SK-N-MC (cell line): ENCODE measurements around the gene TNFRSF8.

ENCODE experiments used
- DNase-seq: peaks from one replicate; pipeline ENCODE4 v3.0.0-alpha.2; 2011; ENCODE audit warnings: low read depth, low spot score
- H3K27ac ChIP-seq: fragments of 200-600 bp; sonication (generic); 2 replicates; pipeline ENCODE4 v1.5.1; 2016; ENCODE audit warnings: mixed run types
- H3K36me3 ChIP-seq: fragments of 200-600 bp; sonication (generic); 2 replicates; pipeline ENCODE4 v1.6.1; 2017; ENCODE audit warnings: antibody characterized with exemption, low read length, mixed read lengths; ENCODE audit not compliant: insufficient read depth
- H3K4me3 ChIP-seq: fragments of 200-600 bp; sonication (generic); 2 replicates; pipeline ENCODE4 v1.5.1; 2016
- H3K9ac ChIP-seq: fragments of 200-600 bp; sonication (generic); 2 replicates; pipeline ENCODE4 v1.8.0; 2017; ENCODE audit warnings: mixed run types, mixed read lengths; ENCODE audit not compliant: insufficient read length
- H3K9me3 ChIP-seq: fragments of 200-600 bp; sonication (generic); 2 replicates; pipeline ENCODE4 v1.6.1; 2017; ENCODE audit warnings: low read depth, mild to moderate bottlenecking, antibody characterized with exemption, low read length, moderate library complexity, mixed read lengths
- EZH2 ChIP-seq: fragments of 200-600 bp; sonication (generic); IDR thresholded peaks from one replicate; pipeline ENCODE4 v1.6.1; 2017; ENCODE audit warnings: antibody characterized with exemption
- FOXP2 ChIP-seq: optimal IDR thresholded peaks from 2 replicates; pipeline ENCODE3; 2011; ENCODE audit warnings: mild to moderate bottlenecking, moderate library complexity; ENCODE audit not compliant: insufficient read depth; ENCODE audit errors: extremely low read length, control extremely low read depth
- POLR2AphosphoS5 ChIP-seq: IDR thresholded peaks from 2 replicates; pipeline ENCODE4 v1.6.1; 2012; ENCODE audit warnings: mild to moderate bottlenecking, low read depth, low read length, borderline replicate concordance

TNFRSF8 gene

GRCh38 chr1:12189328-12189682 is 126.2 kb downstream of the TNFRSF8 start:
- TF ChIP-seq FOXP2 (no peak), EZH2 (no peak), POLR2AphosphoS5 (no peak)
- no peaks in the 10 kb centered on the region for H3K9me3 ChIP-seq
- H3K27ac ChIP-seq: no peak overlapping the region
- H3K36me3 ChIP-seq: no peaks in the 10 kb centered on the region
- no peak overlapping the region for H3K9ac ChIP-seq
- no peak overlapping the region for H3K4me3 ChIP-seq
- DNase-seq: no peak

DNA sequence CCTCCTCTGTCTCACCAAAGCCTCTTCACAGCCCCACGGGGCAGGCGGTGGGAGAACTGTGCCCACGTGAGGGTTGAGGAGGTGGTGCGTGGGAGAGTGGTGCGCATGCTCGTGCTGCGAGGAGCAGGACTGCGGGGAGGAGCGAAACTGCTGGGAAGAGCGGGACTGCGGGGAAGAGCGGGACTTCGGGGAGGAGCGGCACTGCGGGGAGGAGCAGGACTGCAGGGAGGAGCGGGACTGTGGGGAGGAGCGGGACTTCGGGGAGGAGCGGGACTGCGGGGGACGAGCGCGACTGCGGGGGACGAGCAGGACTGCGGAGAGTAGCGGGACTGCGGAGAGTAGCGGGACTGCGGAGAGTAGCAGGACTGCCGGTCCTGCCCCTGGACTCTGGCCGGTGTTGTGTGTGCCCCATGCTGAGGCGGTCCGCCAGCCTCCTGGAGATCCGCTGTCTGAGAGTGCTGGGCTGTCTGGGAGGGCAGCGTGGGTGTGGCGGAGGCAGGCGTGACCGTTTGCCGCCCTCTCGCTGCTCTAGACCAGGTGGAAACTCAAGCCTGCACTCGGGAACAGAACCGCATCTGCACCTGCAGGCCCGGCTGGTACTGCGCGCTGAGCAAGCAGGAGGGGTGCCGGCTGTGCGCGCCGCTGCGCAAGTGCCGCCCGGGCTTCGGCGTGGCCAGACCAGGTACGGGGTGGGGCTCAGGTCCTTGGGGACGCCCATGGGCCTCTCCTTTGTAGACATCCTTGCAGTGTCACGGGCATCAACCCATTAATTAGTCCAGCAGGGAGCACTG is 128.3 kb downstream of the TNFRSF8 start:
- TF ChIP-seq POLR2AphosphoS5 (no peak), FOXP2 (no peak), EZH2 (no peak)
- no peak overlapping the region for H3K9ac ChIP-seq
- H3K27ac ChIP-seq: no peak overlapping the region
- no peaks in the 10 kb centered on the region for H3K36me3 ChIP-seq
- no peaks in the 10 kb centered on the region for H3K9me3 ChIP-seq
- H3K4me3 ChIP-seq: no peak overlapping the region
- DNase-seq: no peak
